ENCODE results near the gene APC. TPM values are rescaled to one million over a fixed set of nuclear protein-coding genes. Genes with fewer than 3 reads are reported as not detected.

The APC gene
- total RNA-seq, 1 donor = 67.0 TPM

GRCh38 chr5:112895682-112896081 is 158.0 kb downstream of the APC start:
- H3K36me3 ChIP-seq (ENCODE audit: insufficient read depth, low read length) = peaks cover 52% of the 10 kb centered on the region
- DNase-seq (ENCODE audit: insufficient read length, low spot score, missing footprints) = no peak
- H3K9me3 ChIP-seq (ENCODE audit: low read depth, low read length) = no peaks in the 10 kb centered on the region
- H3K79me2 ChIP-seq (ENCODE audit: insufficient read depth, low read length) = peaks cover 25% of the 10 kb centered on the region
- H3K4me3 ChIP-seq (ENCODE audit: insufficient read depth, low read length) = no peak overlapping the region
- H3K27me3 ChIP-seq (ENCODE audit: insufficient read depth, low read length) = no peaks in the 10 kb centered on the region
- H3K4me1 ChIP-seq (ENCODE audit: insufficient read depth, low read length) = no peaks in the 10 kb centered on the region
- H4K20me1 ChIP-seq (ENCODE audit: insufficient read depth, low read length) = peaks cover 12% of the 10 kb centered on the region
- H2AFZ ChIP-seq (ENCODE audit: low read length) = no peak overlapping the region
- H3K27ac ChIP-seq (ENCODE audit: low read depth, low read length) = no peak overlapping the region
- no peak overlapping the region for H3K4me2 ChIP-seq (ENCODE audit: insufficient read depth, low read length)
- no peak for TF ChIP-seq CTCF (IDR thresholded peaks at IDR 0.05; ENCODE audit: extremely low read depth, low read depth, low read length)

Small RNA genes within 50 kb of the gene (small RNA-seq; reads per million reads assigned to genes)
- not detected for gene RNU6-482P

Other genes with a start within 250 kb of the APC start
- 55.7 and 59.0 TPM in 2 replicates for gene SRP19, start 123.4 kb downstream of the APC start, total RNA-seq
- gene REEP5, start 184.3 kb downstream of the APC start, total RNA-seq = 37.3 and 38.0 TPM in 2 replicates
- 27.9 and 31.5 TPM in 2 replicates for gene DCP2, start 238.9 kb downstream of the APC start, total RNA-seq